Activated CD4-positive, alpha-beta T cell treated with anti-CD3 and anti-CD28 coated beads, Interleukin-10, Interleukin-2, amounts not matched to agents 100 ng/mL and 50 ng/mL, durations not matched to agents 16 hours and 8 hours (primary cell): ENCODE results near the gene WDR35.
"Not testable (repeated sequence)": the region's sequence is repeated elsewhere in the genome, so short reads cannot be mapped to it uniquely, and the experiment has no call there.

Experiments
- DNase-seq: peaks from one replicate; pipeline ENCODE4 v3.0.0-alpha.2; 2020

Gene WDR35

GRCh38 chr2:19936203-19936602 lies 53.7 kb downstream of the WDR35 start:
- DNase-seq, result no peak

- no peak for DNase-seq
Observed at GRCh38 chr2:19933351-19933981, 56.4 kb downstream of the WDR35 start.

- no peak for DNase-seq
Observed at GRCh38 chr2:19932928-19933327, 57.0 kb downstream of the WDR35 start.

GRCh38 chr2:19929226-19929625 lies 60.7 kb downstream of the WDR35 start:
- no peak for DNase-seq

GRCh38 chr2:19927816-19928215 lies 62.1 kb downstream of the WDR35 start:
- DNase-seq, result not testable (repeated sequence)

- not testable (repeated sequence) for DNase-seq
Observed at GRCh38 chr2:19924526-19924925, 65.4 kb downstream of the WDR35 start.

GRCh38 chr2:19922188-19922587 lies 67.7 kb downstream of the WDR35 start:
- not testable (repeated sequence) for DNase-seq

GRCh38 chr2:19916385-19916950 lies 73.4 kb downstream of the WDR35 start:
- no peak for DNase-seq

GRCh38 chr2:19914266-19914975 lies 75.5 kb downstream of the WDR35 start:
- no peak for DNase-seq

- no peak for DNase-seq
Observed at GRCh38 chr2:19911808-19912509, 77.9 kb downstream of the WDR35 start.

- no peak for DNase-seq
Observed at GRCh38 chr2:19902216-19902740, 87.6 kb downstream of the WDR35 start.

GRCh38 chr2:19901442-19902215 lies 88.3 kb downstream of the WDR35 start, which contains the start of gene TTC32:
TSS of gene TTC32 (minus strand) at chr2:19901983. CDS start at chr2:19901854, 129 bp downstream.
- peak; percentile 95 for DNase-seq

- no peak for DNase-seq
Observed at GRCh38 chr2:19900931-19901441, 88.9 kb downstream of the WDR35 start.

- DNase-seq, result peak; percentile 54
Observed at GRCh38 chr2:19899985-19900930, 89.6 kb downstream of the WDR35 start.

- no peak for DNase-seq
Observed at GRCh38 chr2:19898592-19899329, 91.1 kb downstream of the WDR35 start.

- DNase-seq, result no peak
Observed at GRCh38 chr2:19897623-19898245, 92.2 kb downstream of the WDR35 start.

GRCh38 chr2:19895535-19895934 lies 94.4 kb downstream of the WDR35 start:
- DNase-seq, result peak; percentile 61

- no peak for DNase-seq
Observed at GRCh38 chr2:19894134-19894792, 95.6 kb downstream of the WDR35 start.

- DNase-seq, result peak; percentile 67
Observed at GRCh38 chr2:19893520-19894133, 96.3 kb downstream of the WDR35 start.
